Measurements from ENCODE around the gene RRP1B.

DNA sequence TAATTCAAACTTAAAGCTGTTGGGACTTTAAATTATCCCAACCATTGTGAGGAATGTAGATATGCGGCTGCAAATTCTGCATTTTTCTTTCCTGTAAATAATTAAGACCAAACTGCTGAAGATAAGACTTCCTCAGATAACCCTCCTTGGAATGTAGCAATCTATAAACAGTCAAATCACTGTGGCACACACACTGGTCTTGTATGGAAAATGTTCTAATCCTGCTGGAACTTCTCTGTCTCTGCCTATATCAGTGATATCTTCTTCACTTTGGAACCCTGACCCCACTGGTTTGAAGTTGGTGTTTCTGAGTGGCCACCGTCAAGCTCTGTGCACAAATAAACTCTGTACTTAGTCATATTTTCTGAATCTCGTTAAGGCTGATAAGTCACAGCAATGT lies 33.0 kb upstream of the RRP1B start:
- TF ChIP-seq POLR2A (IDR thresholded peaks at IDR 0.05), result no peak
- TF ChIP-seq, protein P1, sequence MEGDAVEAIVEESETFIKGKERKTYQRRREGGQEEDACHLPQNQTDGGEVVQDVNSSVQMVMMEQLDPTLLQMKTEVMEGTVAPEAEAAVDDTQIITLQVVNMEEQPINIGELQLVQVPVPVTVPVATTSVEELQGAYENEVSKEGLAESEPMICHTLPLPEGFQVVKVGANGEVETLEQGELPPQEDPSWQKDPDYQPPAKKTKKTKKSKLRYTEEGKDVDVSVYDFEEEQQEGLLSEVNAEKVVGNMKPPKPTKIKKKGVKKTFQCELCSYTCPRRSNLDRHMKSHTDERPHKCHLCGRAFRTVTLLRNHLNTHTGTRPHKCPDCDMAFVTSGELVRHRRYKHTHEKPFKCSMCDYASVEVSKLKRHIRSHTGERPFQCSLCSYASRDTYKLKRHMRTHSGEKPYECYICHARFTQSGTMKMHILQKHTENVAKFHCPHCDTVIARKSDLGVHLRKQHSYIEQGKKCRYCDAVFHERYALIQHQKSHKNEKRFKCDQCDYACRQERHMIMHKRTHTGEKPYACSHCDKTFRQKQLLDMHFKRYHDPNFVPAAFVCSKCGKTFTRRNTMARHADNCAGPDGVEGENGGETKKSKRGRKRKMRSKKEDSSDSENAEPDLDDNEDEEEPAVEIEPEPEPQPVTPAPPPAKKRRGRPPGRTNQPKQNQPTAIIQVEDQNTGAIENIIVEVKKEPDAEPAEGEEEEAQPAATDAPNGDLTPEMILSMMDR (IDR thresholded peaks at IDR 0.05 in 4 of 5, conservative IDR thresholded peaks at IDR 0.05 in 1 of 5), result no peak

Data from gastrocnemius medialis (tissue), 4 donors.